BLaER1 (cell line): Measurements from ENCODE around the gene UNC45B.
"Not testable (repeated sequence)": the region's sequence is repeated elsewhere in the genome, so short reads cannot be mapped to it uniquely, and the experiment has no call there.

Experiments used
- H3K27ac ChIP-seq: shearing (Covaris generic); formaldehyde crosslinking; 2 replicates; pipeline ENCODE4 v1.8.1; 2022
- H3K27me3 ChIP-seq: shearing (Covaris generic); formaldehyde crosslinking; 2 replicates; pipeline ENCODE4 v1.8.1; 2022
- H3K36me3 ChIP-seq: shearing (Covaris generic); formaldehyde crosslinking; 2 replicates; pipeline ENCODE4 v1.8.1; 2022
- H3K4me1 ChIP-seq: shearing (Covaris generic); formaldehyde crosslinking; 2 replicates; pipeline ENCODE4 v1.8.1; 2022
- H3K4me2 ChIP-seq: shearing (Covaris generic); formaldehyde crosslinking; 2 replicates; pipeline ENCODE4 v1.8.1; 2022
- H3K4me3 ChIP-seq: shearing (Covaris generic); formaldehyde crosslinking; 2 replicates; pipeline ENCODE4 v1.8.1; 2022
- H3K9ac ChIP-seq: shearing (Covaris generic); formaldehyde crosslinking; 2 replicates; pipeline ENCODE4 v1.8.1; 2022
- H3K9me3 ChIP-seq: shearing (Covaris generic); formaldehyde crosslinking; 2 replicates; pipeline ENCODE4 v1.8.1; 2022
- H4K20me1 ChIP-seq: shearing (Covaris generic); formaldehyde crosslinking; 2 replicates; pipeline ENCODE4 v1.8.1; 2022
- Cebpa-rat ChIP-seq: shearing (Covaris generic); IDR thresholded peaks from 2 replicates; pipeline ENCODE4 v1.8.1; 2022

The UNC45B gene

GRCh38 chr17:35212668-35213067 is 65.1 kb downstream of the UNC45B start:
- Histone ChIP-seq H4K20me1 (no peaks in the 10 kb centered on the region), H3K4me1 (peaks cover 16% of the 10 kb centered on the region), H3K4me3 (no peak overlapping the region), H3K27ac (no peak overlapping the region), H3K27me3 (no peaks in the 10 kb centered on the region), H3K4me2 (no peak overlapping the region), H3K9me3 (0 out of 2 replicates have a peak, but pooled peaks cover 7% of the 10 kb centered on the region), H3K36me3 (no peaks in the 10 kb centered on the region), H3K9ac (no peak overlapping the region)
- TF ChIP-seq Cebpa-rat = no peak

- Histone ChIP-seq H3K4me3 (no peak overlapping the region), H3K9ac (no peak overlapping the region), H3K4me1 (peaks cover 16% of the 10 kb centered on the region), H4K20me1 (no peaks in the 10 kb centered on the region), H3K36me3 (no peaks in the 10 kb centered on the region), H3K9me3 (0 out of 2 replicates have a peak, but pooled peaks cover 7% of the 10 kb centered on the region), H3K4me2 (no peak overlapping the region), H3K27ac (no peak overlapping the region), H3K27me3 (no peaks in the 10 kb centered on the region)
- no peak for TF ChIP-seq Cebpa-rat
Measured at GRCh38 chr17:35213412-35213940, 65.9 kb downstream of the UNC45B start.

- H3K4me2 ChIP-seq = no peak overlapping the region
- H3K27ac ChIP-seq = no peak overlapping the region
- H4K20me1 ChIP-seq = no peaks in the 10 kb centered on the region
- TF ChIP-seq Cebpa-rat = no peak
- H3K4me1 ChIP-seq = peaks cover 16% of the 10 kb centered on the region
- H3K9me3 ChIP-seq = 0 out of 2 replicates have a peak, but pooled peaks cover 7% of the 10 kb centered on the region
- H3K4me3 ChIP-seq = no peak overlapping the region
- no peak overlapping the region for H3K9ac ChIP-seq
- H3K27me3 ChIP-seq = no peaks in the 10 kb centered on the region
- H3K36me3 ChIP-seq = no peaks in the 10 kb centered on the region
Measured at GRCh38 chr17:35214192-35214591, 66.6 kb downstream of the UNC45B start.

GRCh38 chr17:35214631-35215273 is 67.1 kb downstream of the UNC45B start:
- Histone ChIP-seq H3K36me3 (no peaks in the 10 kb centered on the region), H3K4me2 (no peak overlapping the region), H4K20me1 (no peaks in the 10 kb centered on the region), H3K9ac (no peak overlapping the region), H3K4me1 (peaks cover 16% of the 10 kb centered on the region), H3K27me3 (no peaks in the 10 kb centered on the region), H3K4me3 (no peak overlapping the region), H3K27ac (no peak overlapping the region), H3K9me3 (0 out of 2 replicates have a peak, but pooled peaks cover 3% of the 10 kb centered on the region)
- no peak for TF ChIP-seq Cebpa-rat

GRCh38 chr17:35217107-35217506 is 69.5 kb downstream of the UNC45B start:
- no peak for TF ChIP-seq Cebpa-rat
- Histone ChIP-seq H3K4me1 (peaks cover 16% of the 10 kb centered on the region), H3K4me2 (no peak overlapping the region), H3K4me3 (no peak overlapping the region), H3K36me3 (no peaks in the 10 kb centered on the region), H3K9ac (no peak overlapping the region), H3K27ac (no peak overlapping the region), H4K20me1 (no peaks in the 10 kb centered on the region), H3K9me3 (no peaks in the 10 kb centered on the region), H3K27me3 (no peaks in the 10 kb centered on the region)

GRCh38 chr17:35218915-35219314 is 71.3 kb downstream of the UNC45B start:
- Histone ChIP-seq H4K20me1 (no peaks in the 10 kb centered on the region), H3K4me1 (peaks cover 16% of the 10 kb centered on the region), H3K27me3 (no peaks in the 10 kb centered on the region), H3K4me3 (no peak overlapping the region), H3K27ac (no peak overlapping the region), H3K4me2 (no peak overlapping the region), H3K36me3 (no peaks in the 10 kb centered on the region), H3K9ac (no peak overlapping the region), H3K9me3 (peaks cover 5% of the 10 kb centered on the region; the same call in 1 of the 2 replicates)
- TF ChIP-seq Cebpa-rat = no peak

GRCh38 chr17:35222452-35222851 is 74.8 kb downstream of the UNC45B start:
- Histone ChIP-seq H3K27me3 (no peaks in the 10 kb centered on the region), H3K36me3 (no peaks in the 10 kb centered on the region), H3K27ac (no peak overlapping the region), H3K4me3 (no peak overlapping the region), H4K20me1 (no peaks in the 10 kb centered on the region), H3K4me1 (no peaks in the 10 kb centered on the region), H3K4me2 (no peak overlapping the region), H3K9ac (no peak overlapping the region), H3K9me3 (peaks cover 5% of the 10 kb centered on the region; the same call in 1 of the 2 replicates)
- TF ChIP-seq Cebpa-rat = no peak

- TF ChIP-seq Cebpa-rat = no peak
- Histone ChIP-seq H4K20me1 (no peaks in the 10 kb centered on the region), H3K9ac (no peak overlapping the region), H3K27me3 (no peaks in the 10 kb centered on the region), H3K27ac (no peak overlapping the region), H3K36me3 (no peaks in the 10 kb centered on the region), H3K4me3 (no peak overlapping the region), H3K4me1 (no peaks in the 10 kb centered on the region), H3K4me2 (no peak overlapping the region), H3K9me3 (peaks cover 5% of the 10 kb centered on the region; the same call in 1 of the 2 replicates)
Measured at GRCh38 chr17:35224436-35224835, 76.8 kb downstream of the UNC45B start.

- H3K4me3 ChIP-seq = no peak overlapping the region
- H3K9me3 ChIP-seq = peaks cover 1% of the 10 kb centered on the region; the same call in 1 of the 2 replicates
- H3K27me3 ChIP-seq = no peaks in the 10 kb centered on the region
- H3K9ac ChIP-seq = no peak overlapping the region
- no peaks in the 10 kb centered on the region for H3K36me3 ChIP-seq
- no peak for TF ChIP-seq Cebpa-rat
- H3K4me2 ChIP-seq = no peak overlapping the region
- no peak overlapping the region for H3K27ac ChIP-seq
- no peaks in the 10 kb centered on the region for H4K20me1 ChIP-seq
- H3K4me1 ChIP-seq = no peaks in the 10 kb centered on the region
Measured at GRCh38 chr17:35227546-35227945, 79.9 kb downstream of the UNC45B start.

- no peak for TF ChIP-seq Cebpa-rat
- Histone ChIP-seq H3K27me3 (no peaks in the 10 kb centered on the region), H3K4me1 (no peaks in the 10 kb centered on the region)
Measured at GRCh38 chr17:35229638-35230037, 82.0 kb downstream of the UNC45B start.

GRCh38 chr17:35234315-35234714 is 86.7 kb downstream of the UNC45B start:
- H3K9ac ChIP-seq, H3K27ac ChIP-seq, H4K20me1 ChIP-seq, H3K27me3 ChIP-seq, H3K36me3 ChIP-seq, H3K9me3 ChIP-seq, H3K4me2 ChIP-seq, H3K4me3 ChIP-seq: not testable (repeated sequence)
- peaks cover 12% of the 10 kb centered on the region for H3K4me1 ChIP-seq

More at GRCh38 chr17:35229638-35230037, 82.0 kb downstream of the UNC45B start:
- Histone ChIP-seq H3K4me3 (no peak overlapping the region), H3K27ac (no peak overlapping the region), H3K9me3 (no peaks in the 10 kb centered on the region), H3K4me2 (no peak overlapping the region), H3K9ac (no peak overlapping the region), H3K36me3 (no peaks in the 10 kb centered on the region), H4K20me1 (no peaks in the 10 kb centered on the region)
